Activated CD8-positive, alpha-beta T cell treated with anti-CD3 and anti-CD28 coated beads for 36 hours (primary cell): ENCODE results near the gene RPUSD4. TPM values are rescaled to one million over a fixed set of nuclear protein-coding genes. Genes with fewer than 3 reads are reported as not detected.

Experiments
- ATAC-seq: fragments of 200-7000 bp; cut with Tn5 transposase; one replicate; pipeline ENCODE4 v1.10.0; 2021; ENCODE audit warnings: mild to moderate bottlenecking, moderate library complexity
- CTCF ChIA-PET: fragments of 350-600 bp; sonication (Branson Sonifier 250); formaldehyde crosslinking; loops from one replicate; lab custom pipeline; 2021; ENCODE audit warnings: antibody characterized with exemption; lab: Charles Lee
- POLR2A ChIA-PET: fragments of 350-600 bp; sonication (Branson Sonifier 250); formaldehyde crosslinking; loops from one replicate; lab custom pipeline; 2021; ENCODE audit warnings: antibody characterized with exemption; lab: Charles Lee
- DNase-seq: peaks from one replicate; pipeline ENCODE4 v3.0.0-alpha.2; 2020
- H3K27ac Mint-ChIP-seq: one replicate; pipeline ENCODE4 v1.8.0; 2021; ENCODE audit warnings: mild to moderate bottlenecking, mixed read lengths
- H3K27me3 Mint-ChIP-seq: one replicate; pipeline ENCODE4 v1.8.0; 2021; ENCODE audit warnings: mixed read lengths
- H3K36me3 Mint-ChIP-seq: one replicate; pipeline ENCODE4 v1.8.0; 2021; ENCODE audit warnings: low read depth, mixed read lengths
- H3K4me1 Mint-ChIP-seq: one replicate; pipeline ENCODE4 v1.8.0; 2021; ENCODE audit warnings: low read depth, mixed read lengths
- H3K4me3 Mint-ChIP-seq: one replicate; pipeline ENCODE4 v1.8.0; 2021; ENCODE audit warnings: mild to moderate bottlenecking, moderate library complexity, mixed read lengths
- H3K9me3 Mint-ChIP-seq: one replicate; pipeline ENCODE4 v1.8.0; 2021; ENCODE audit warnings: mixed read lengths
- CTCF ChIP-seq: fragments of 200-600 bp; IDR thresholded peaks from one replicate; pipeline ENCODE4 v1.8.0; 2022; ENCODE audit warnings: antibody characterized with exemption, mild to moderate bottlenecking
- intact Hi-C: fragments of 100-400 bp; cut with micrococcal nuclease; formaldehyde crosslinking; loops from one replicate; pipeline ENCODE4 v1.10.0; 2022
- total RNA-seq, 2 experiments: library from RNA; stranded (reverse); gene quantifications; one replicate each; pipeline ENCODE4 v1.2.3, GENCODE V29; 2021

Gene RPUSD4
- total RNA-seq, 2 experiments from 2014 or later, result 38.3 to 43.4 TPM

- no peak overlapping the region for H3K4me3 Mint-ChIP-seq
- TF ChIP-seq CTCF, result no peak
- peaks cover 14% of the 10 kb centered on the region for H3K36me3 Mint-ChIP-seq
- ChIA-PET POLR2A (interaction anchor here (1.0 to 1.4 kb wide), 3 partner anchors 14 to 42 kb away, joined by 3 to 6 read pairs (median 3); partner anchors contain the start of genes FOXRED1 and SRPRA), CTCF (no interaction called here)
- intact Hi-C loops, result no loop called here
- no peak for ATAC-seq
- no peak overlapping the region for H3K27ac Mint-ChIP-seq
- no peak for DNase-seq
- no peaks in the 10 kb centered on the region for H3K4me1 Mint-ChIP-seq
- H3K27me3 Mint-ChIP-seq, result no peaks in the 10 kb centered on the region
- no peaks in the 10 kb centered on the region for H3K9me3 Mint-ChIP-seq
Measured at GRCh38 chr11:126254819-126255218, 43.4 kb upstream of the RPUSD4 start.

GRCh38 chr11:126253265-126253664 lies 41.8 kb upstream of the RPUSD4 start:
- Mint-ChIP-seq H3K36me3 (peaks cover 12% of the 10 kb centered on the region), H3K9me3 (no peaks in the 10 kb centered on the region), H3K27ac (no peak overlapping the region), H3K4me3 (no peak overlapping the region), H3K4me1 (no peaks in the 10 kb centered on the region), H3K27me3 (no peaks in the 10 kb centered on the region)
- ATAC-seq, result no peak
- intact Hi-C loops, result no loop called here
- POLR2A ChIA-PET, result no interaction called here
- CTCF ChIA-PET, result interaction anchor here (0.7 kb wide), 1 partner anchor 22 kb away, joined by 3 read pairs; no protein-coding TSS in a partner anchor
- DNase-seq, result no peak
- no peak for TF ChIP-seq CTCF

GRCh38 chr11:126246636-126247035 lies 35.2 kb upstream of the RPUSD4 start:
- no peak for TF ChIP-seq CTCF
- H3K27ac Mint-ChIP-seq, result no peak overlapping the region
- DNase-seq (no peak), ATAC-seq (no peak)
- H3K4me1 Mint-ChIP-seq, result no peaks in the 10 kb centered on the region
- POLR2A ChIA-PET, result no interaction called here
- H3K4me3 Mint-ChIP-seq, result no peak overlapping the region
- no peaks in the 10 kb centered on the region for H3K27me3 Mint-ChIP-seq
- H3K9me3 Mint-ChIP-seq, result no peaks in the 10 kb centered on the region
- intact Hi-C loops, result no loop called here
- H3K36me3 Mint-ChIP-seq, result peaks cover 8% of the 10 kb centered on the region
- CTCF ChIA-PET, result no interaction called here

GRCh38 chr11:126233391-126233790 lies 21.9 kb upstream of the RPUSD4 start:
- DNase-seq, result no peak
- no peak for TF ChIP-seq CTCF
- Mint-ChIP-seq H3K4me3 (no peak overlapping the region), H3K36me3 (peaks cover 5% of the 10 kb centered on the region), H3K27me3 (no peaks in the 10 kb centered on the region), H3K27ac (no peak overlapping the region), H3K4me1 (no peaks in the 10 kb centered on the region), H3K9me3 (no peaks in the 10 kb centered on the region)
- ChIA-PET CTCF (interaction anchor here (0.8 kb wide), 1 partner anchor 8 kb away, joined by 4 read pairs; no protein-coding TSS in a partner anchor), POLR2A (no interaction called here)
- no peak for ATAC-seq
- intact Hi-C loops, result no loop called here

GRCh38 chr11:126232683-126233082 lies 21.2 kb upstream of the RPUSD4 start:
- intact Hi-C loops, result no loop called here
- Mint-ChIP-seq H3K4me3 (no peak overlapping the region), H3K36me3 (peaks cover 5% of the 10 kb centered on the region), H3K27ac (no peak overlapping the region), H3K9me3 (no peaks in the 10 kb centered on the region), H3K4me1 (no peaks in the 10 kb centered on the region), H3K27me3 (no peaks in the 10 kb centered on the region)
- CTCF ChIA-PET, result interaction anchor here (0.5 kb wide), 1 partner anchor 186 kb away, joined by 3 read pairs; no protein-coding TSS in a partner anchor
- POLR2A ChIA-PET, result no interaction called here
- no peak for ATAC-seq
- no peak for TF ChIP-seq CTCF
- DNase-seq, result no peak
